Thoracic aorta endothelial cell (primary cell): ENCODE measurements around the gene OR6V1. TPM values are rescaled to one million over a fixed set of nuclear protein-coding genes. Genes with fewer than 3 reads are reported as not detected.

ENCODE experiments used
- total RNA-seq: library from RNA; depleted of rRNA; stranded (reverse); fragments of >200 nt; gene quantifications from 2 replicates; pipeline ENCODE4 v1.2.3, GENCODE V29; 2012

The OR6V1 gene, protein sequence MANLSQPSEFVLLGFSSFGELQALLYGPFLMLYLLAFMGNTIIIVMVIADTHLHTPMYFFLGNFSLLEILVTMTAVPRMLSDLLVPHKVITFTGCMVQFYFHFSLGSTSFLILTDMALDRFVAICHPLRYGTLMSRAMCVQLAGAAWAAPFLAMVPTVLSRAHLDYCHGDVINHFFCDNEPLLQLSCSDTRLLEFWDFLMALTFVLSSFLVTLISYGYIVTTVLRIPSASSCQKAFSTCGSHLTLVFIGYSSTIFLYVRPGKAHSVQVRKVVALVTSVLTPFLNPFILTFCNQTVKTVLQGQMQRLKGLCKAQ
- not detected in 2 replicates for total RNA-seq

DNA sequence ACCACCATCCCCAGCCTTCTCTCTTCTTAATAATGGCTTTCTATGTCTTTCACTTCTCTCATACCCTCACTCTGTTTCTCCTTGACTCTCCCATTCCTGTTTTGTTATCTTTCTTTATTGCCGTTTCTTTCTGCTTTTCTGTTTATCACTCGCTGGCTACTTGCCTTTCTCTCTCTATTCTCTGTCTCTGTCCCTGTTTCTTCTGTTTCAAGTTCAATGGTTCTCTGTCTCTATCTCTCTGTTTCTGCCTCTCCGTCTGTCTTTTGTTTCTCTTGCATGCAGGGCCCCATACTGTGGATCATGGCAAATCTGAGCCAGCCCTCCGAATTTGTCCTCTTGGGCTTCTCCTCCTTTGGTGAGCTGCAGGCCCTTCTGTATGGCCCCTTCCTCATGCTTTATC, at the start of gene OR6V1:
Gene OR6V1 (plus strand): TSS at position 301 of the 400 bp plus-strand sequence. CDS start 0 bp downstream, at position 301.

DNA sequence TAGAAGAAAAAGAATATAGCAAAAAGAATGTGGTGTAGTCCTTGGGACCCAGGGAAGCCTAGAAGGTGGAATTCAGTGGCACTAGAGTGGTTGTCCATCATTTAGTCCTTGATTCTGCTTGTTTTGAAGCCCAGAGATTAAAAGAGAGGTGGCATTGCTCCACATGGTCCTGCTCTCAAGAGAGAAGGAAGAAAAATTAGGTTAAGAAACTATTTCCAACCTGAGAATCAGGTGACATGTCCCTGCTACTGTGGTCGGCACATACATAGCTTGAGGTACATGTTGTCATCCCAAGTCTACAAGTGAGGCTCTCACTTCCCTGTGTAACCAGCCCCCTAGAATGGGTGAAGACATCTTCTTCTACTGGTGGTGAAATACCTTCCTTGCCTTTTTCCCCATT, 25.1 kb upstream of the OR6V1 start, which contains the start of gene OR9A2:
Gene OR9A2 (minus strand): TSS at position 101 of the 400 bp plus-strand sequence. CDS start 0 bp downstream, at position 101.

Other genes starting within 250 kb of the OR6V1 start
- 0.66 and 2.2 TPM in 2 replicates for gene EPHB6, start 197.3 kb upstream of the OR6V1 start, total RNA-seq
- not detected in 2 replicates for gene TRPV6, start 166.6 kb upstream of the OR6V1 start, total RNA-seq
- not detected in 2 replicates for gene TRPV5, start 118.6 kb upstream of the OR6V1 start, total RNA-seq
- not detected in 2 replicates for gene LLCFC1, start 112.9 kb upstream of the OR6V1 start, total RNA-seq
- 0.07 and 0.13 TPM in 2 replicates for gene KEL, start 90.0 kb upstream of the OR6V1 start, total RNA-seq
- gene OR9A2, start 25.2 kb upstream of the OR6V1 start, total RNA-seq, result 0.27 TPM in 1 of 2 replicates, not detected in the other
- not detected in 2 replicates for gene PIP, start 79.7 kb downstream of the OR6V1 start, total RNA-seq
- not detected in 2 replicates for gene TAS2R39, start 131.1 kb downstream of the OR6V1 start, total RNA-seq
- gene TAS2R40, start 169.7 kb downstream of the OR6V1 start, total RNA-seq, result not detected in 2 replicates
- gene GSTK1, start 211.1 kb downstream of the OR6V1 start, total RNA-seq, result 58.6 and 66.1 TPM in 2 replicates
- not detected in 2 replicates for gene TMEM139, start 232.6 kb downstream of the OR6V1 start, total RNA-seq
- gene CASP2, start 236.0 kb downstream of the OR6V1 start, total RNA-seq, result 20.1 and 26.9 TPM in 2 replicates